CD4-positive, alpha-beta T cell treated with Interleukin-4 for 4 hours (primary cell): ENCODE data around the gene MAP3K9.

Experiments used
- DNase-seq: peaks from one replicate; pipeline ENCODE4 v3.0.0-alpha.2; 2020

Gene MAP3K9

DNA sequence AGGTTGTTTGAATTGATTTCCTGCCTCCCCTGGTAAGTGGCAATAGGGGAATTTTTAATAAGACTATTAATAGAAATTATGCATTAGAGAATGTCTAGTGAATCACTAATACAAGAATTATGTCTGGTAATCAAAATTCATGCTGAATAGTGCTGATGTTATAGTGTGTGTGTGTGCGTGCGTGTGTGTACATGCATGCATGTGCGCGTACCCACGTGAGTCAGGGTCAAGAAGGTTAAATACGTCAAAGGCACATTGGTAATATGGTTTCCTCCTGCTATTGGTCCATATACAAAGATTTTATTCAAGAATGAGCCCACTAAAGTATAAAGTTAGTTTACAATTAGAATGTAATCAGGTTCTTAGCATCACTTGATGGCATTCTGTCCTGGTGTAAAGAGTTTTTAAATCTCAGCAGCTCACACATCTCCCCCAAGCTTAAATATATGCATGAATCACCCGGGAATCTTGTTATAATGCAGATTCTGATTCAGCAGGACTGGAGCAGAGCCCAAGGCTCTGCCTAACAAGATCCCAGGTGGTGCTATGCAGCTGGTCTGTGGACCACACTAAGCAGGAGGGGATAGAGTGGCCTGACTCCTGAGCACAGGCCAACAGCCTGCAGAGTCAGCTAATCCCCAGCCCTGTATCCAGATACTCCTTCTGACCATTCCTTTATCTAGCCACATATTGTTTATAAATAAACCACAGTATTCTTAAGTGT is 123.7 kb downstream of the MAP3K9 start:
- no peak for DNase-seq

DNA sequence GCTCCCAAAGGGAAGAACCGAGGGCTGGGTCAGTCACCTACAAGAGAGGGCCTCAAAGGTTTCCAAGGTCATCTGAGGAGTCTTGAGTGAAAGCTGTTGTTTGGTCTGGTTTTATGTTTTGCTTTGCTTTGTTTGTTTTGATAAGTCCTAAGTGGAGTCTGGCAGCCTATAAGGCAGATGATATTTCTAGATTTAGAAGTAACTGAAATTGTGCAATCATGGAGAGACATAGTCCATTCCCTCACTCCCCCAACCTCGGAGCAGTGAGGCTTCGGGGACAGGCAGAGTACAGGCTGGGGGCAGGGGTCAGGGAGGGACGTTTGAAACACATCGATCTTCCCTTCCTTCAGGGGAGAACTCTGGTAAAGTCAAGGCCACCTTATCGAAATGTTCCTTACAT is 125.3 kb downstream of the MAP3K9 start:
- no peak for DNase-seq

DNA sequence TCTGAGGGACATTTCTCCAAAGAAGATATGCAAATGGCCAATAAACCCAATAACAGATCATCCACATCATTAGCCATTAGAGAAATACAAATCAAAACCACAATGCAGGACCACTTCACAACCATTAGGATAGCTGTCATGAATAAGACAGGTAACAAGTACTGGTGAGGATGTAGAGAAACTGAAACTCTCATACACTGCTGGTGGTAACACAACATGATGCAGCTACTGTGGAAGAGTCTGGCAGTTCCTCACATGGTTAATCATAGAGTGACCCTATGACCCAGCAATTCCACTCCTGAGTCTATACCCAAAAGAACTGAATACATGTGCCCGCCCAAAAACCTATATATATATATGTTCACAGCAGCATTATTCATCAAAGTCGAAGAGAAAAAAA is 128.6 kb downstream of the MAP3K9 start:
- DNase-seq, result no peak

DNA sequence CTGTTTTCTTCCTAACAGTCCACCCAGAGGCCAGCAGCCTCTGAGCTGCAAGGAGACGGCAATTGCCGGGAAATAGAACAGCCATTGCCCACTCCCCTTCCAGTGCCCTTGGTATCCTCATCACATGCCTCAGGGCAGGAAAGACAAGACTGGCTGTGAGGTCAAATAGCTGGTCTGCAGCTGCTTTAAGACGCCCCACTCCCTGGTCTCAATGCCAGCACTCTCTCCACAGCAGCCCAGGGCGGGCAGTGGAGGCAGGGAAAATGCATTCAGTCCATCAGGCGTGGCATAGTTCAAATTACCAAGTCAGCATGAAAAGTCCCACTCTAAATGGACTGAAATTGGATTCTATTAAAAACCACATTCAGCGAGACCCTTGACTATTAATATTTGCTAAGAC is 132.0 kb downstream of the MAP3K9 start:
- DNase-seq, result no peak
